SK-N-SH (cell line): ENCODE results near the gene F8A3. TPM values are rescaled to one million over a fixed set of nuclear protein-coding genes. Genes with fewer than 3 reads are reported as not detected.

ENCODE experiments used
- CTCF ChIA-PET: fragments of 300-600, 350-600 bp; formaldehyde crosslinking; extraction: SDS; loops from one replicate; lab custom pipeline; 2021; lab: Yijun Ruan, JAX
- POLR2A ChIA-PET: fragments of 350-600 bp; sonication (Branson Sonifier 250); formaldehyde crosslinking; extraction: SDS; loops from one replicate; lab custom pipeline; 2020; ENCODE audit warnings: antibody characterized with exemption, inconsistent platforms; lab: Yijun Ruan, JAX
- DNase-seq: peaks from one replicate; pipeline ENCODE4 v3.0.0; 2012
- H2AFZ ChIP-seq: fragments of 200-600 bp; sonication (generic); 2 replicates; pipeline ENCODE4 v1.8.1; 2016; ENCODE audit warnings: antibody characterized with exemption, mild to moderate bottlenecking, low read depth
- H3F3A ChIP-seq: fragments of 200-600 bp; sonication (generic); replicated peaks from 2 replicates; pipeline ENCODE3; 2016; ENCODE audit warnings: antibody characterized with exemption, mild to moderate bottlenecking; ENCODE audit not compliant: insufficient read depth
- H3K27ac ChIP-seq, 2 experiments: fragments of 200-500 bp in 1 of 2; fragments of 200-600 bp in 1 of 2; sonication (Bioruptor generic) in 1 of 2; sonication (generic), shearing (Covaris generic) in 1 of 2; 2 replicates each; pipeline versions ENCODE4 v1.5.1 to v1.6.1; 2014 to 2016; ENCODE audit warnings: low read depth in 2 of 2, inconsistent platforms in 1 of 2, low read length in 1 of 2, mild to moderate bottlenecking in 1 of 2, mixed read lengths in 1 of 2
- H3K27me3 ChIP-seq: fragments of 200-600 bp; sonication (generic), shearing (Covaris generic); 2 replicates; pipeline ENCODE4 v1.6.1; 2016; ENCODE audit warnings: mixed run types; ENCODE audit not compliant: insufficient read depth
- H3K36me3 ChIP-seq, 2 experiments: fragments of 200-500 bp in 1 of 2; fragments of 200-600 bp in 1 of 2; sonication (Bioruptor generic) in 1 of 2; sonication (generic) in 1 of 2; replicated peaks in 1 of 2; 2 replicates each; pipeline versions ENCODE3 to v1.5.1; 2014 to 2016; ENCODE audit warnings: low read length in 1 of 2, mild to moderate bottlenecking in 1 of 2; ENCODE audit not compliant: insufficient read depth in 2 of 2, control insufficient read depth in 1 of 2
- H3K4me1 ChIP-seq, 2 experiments: fragments of 200-500 bp in 1 of 2; fragments of 200-600 bp in 1 of 2; sonication (Bioruptor generic) in 1 of 2; sonication (generic), shearing (Covaris generic) in 1 of 2; 2 replicates each; pipeline versions ENCODE4 v1.5.1 to v1.6.1; 2014 to 2016; ENCODE audit warnings: low read depth in 1 of 2, low read length in 1 of 2, mixed run types in 1 of 2; ENCODE audit not compliant: insufficient read depth in 2 of 2, control insufficient read depth in 1 of 2
- H3K4me2 ChIP-seq: fragments of 200-600 bp; sonication (generic), shearing (Covaris generic); 2 replicates; pipeline ENCODE4 v1.6.1; 2017; ENCODE audit warnings: mixed run types
- H3K4me3 ChIP-seq, 2 experiments: fragments of 200-500 bp in 1 of 2; fragments of 200-600 bp in 1 of 2; sonication (Bioruptor generic) in 1 of 2; sonication (generic), shearing (Covaris generic) in 1 of 2; 2 replicates each; pipeline versions ENCODE4 v1.5.1 to v1.8.1; 2014 to 2016; ENCODE audit warnings: low read depth in 2 of 2, inconsistent platforms in 1 of 2, low read length in 1 of 2, mild to moderate bottlenecking in 1 of 2, mixed read lengths in 1 of 2, moderate library complexity in 1 of 2
- H3K79me2 ChIP-seq: fragments of 200-600 bp; sonication (generic); 2 replicates; pipeline ENCODE4 v1.8.1; 2017; ENCODE audit warnings: mild to moderate bottlenecking; ENCODE audit not compliant: insufficient read depth
- H3K9ac ChIP-seq: fragments of 200-600 bp; sonication (generic); 2 replicates; pipeline ENCODE4 v1.6.1; 2017; ENCODE audit warnings: mixed run types
- H3K9me2 ChIP-seq: fragments of 200-600 bp; sonication (generic); 2 replicates; pipeline ENCODE4 v1.6.1; 2017; ENCODE audit warnings: mixed run types
- H3K9me3 ChIP-seq: fragments of 200-600 bp; sonication (generic); 2 replicates; pipeline ENCODE4 v1.6.1; 2017; ENCODE audit warnings: mixed run types, mild to moderate bottlenecking, moderate library complexity
- H4K20me1 ChIP-seq: fragments of 200-600 bp; sonication (generic); 2 replicates; pipeline ENCODE4 v1.6.1; 2017; ENCODE audit warnings: mild to moderate bottlenecking, mixed run types; ENCODE audit not compliant: insufficient read depth
- EP300 ChIP-seq, 2 experiments: IDR thresholded peaks; 2 replicates each; pipeline versions ENCODE4 v1.4.0 to v1.6.1; 2012; ENCODE audit warnings: borderline replicate concordance in 1 of 2, low read depth in 1 of 2, low read length in 1 of 2
- FOSL2 ChIP-seq: IDR thresholded peaks from 2 replicates; pipeline ENCODE4 v1.4.0; 2012; ENCODE audit warnings: low read depth, mild to moderate bottlenecking, moderate library complexity, borderline replicate concordance
- FOXM1 ChIP-seq: IDR thresholded peaks from 2 replicates; pipeline ENCODE4 v1.4.0; 2012; ENCODE audit warnings: low read depth, mild to moderate bottlenecking
- GABPA ChIP-seq: IDR thresholded peaks from 2 replicates; pipeline ENCODE4 v1.4.0; 2012; ENCODE audit warnings: low read depth, mild to moderate bottlenecking
- JUND ChIP-seq: IDR thresholded peaks from 2 replicates; pipeline ENCODE4 v1.4.0; 2012
- RAD21 ChIP-seq: IDR thresholded peaks from 2 replicates; pipeline ENCODE4 v1.6.1; 2012; ENCODE audit warnings: mild to moderate bottlenecking, low read length
- RCOR1 ChIP-seq: fragments of 150-350 bp; IDR thresholded peaks from 2 replicates; pipeline ENCODE4 v1.6.1; 2017; ENCODE audit warnings: antibody characterized with exemption, low read length
- SIN3A ChIP-seq: IDR thresholded peaks from 2 replicates; pipeline ENCODE4 v1.6.1; 2012; ENCODE audit warnings: low read depth, mild to moderate bottlenecking, low read length, moderate library complexity, borderline replicate concordance
- SMC3 ChIP-seq: IDR thresholded peaks from 2 replicates; pipeline ENCODE4 v1.6.1; 2012; ENCODE audit warnings: low read depth, low read length, improper control_type of control experiment
- WGBS: methylation state at CpG from one replicate; pipeline ENCODE4 v1.1.6; 2017; ENCODE audit warnings: low lambda C conversion rate; 5-methylcytosine and 5-hydroxymethylcytosine counted together
- polyA plus RNA-seq, 3 experiments: library from polyadenylated mRNA; depleted of rRNA; stranded (reverse); fragments of >200 nt; gene quantifications; 2 replicates each; pipeline ENCODE4 v1.2.3, GENCODE V29; 2012
- TF ChIP-seq, protein P1 (sequence below): IDR thresholded peaks from 2 replicates; pipeline ENCODE4 v1.4.0; 2012; ENCODE audit warnings: low read depth, borderline replicate concordance
- TF ChIP-seq, protein P2 (sequence below): IDR thresholded peaks from 2 replicates; pipeline ENCODE4 v1.6.1; 2012; ENCODE audit warnings: mild to moderate bottlenecking, low read depth, low read length, moderate library complexity
- TF ChIP-seq, protein P3 (sequence below): fragments of 150-350 bp; IDR thresholded peaks from 2 replicates; pipeline ENCODE4 v1.6.1; 2017; ENCODE audit warnings: antibody characterized with exemption, low read length, low read depth, borderline replicate concordance
- TF ChIP-seq, protein P4 (sequence below): IDR thresholded peaks from 2 replicates; pipeline ENCODE4 v1.4.0; 2012; ENCODE audit warnings: low read depth, borderline replicate concordance
- TF ChIP-seq, protein P5 (sequence below): fragments of 200-600 bp; sonication (generic); IDR thresholded peaks from 2 replicates; pipeline ENCODE4 v1.6.1; 2017; ENCODE audit warnings: antibody characterized with exemption, mild to moderate bottlenecking, moderate library complexity

The F8A3 gene
- polyA plus RNA-seq, 1 of the 3 experiments (the other 2 are of a cell fraction): 1.1 TPM

DNA sequence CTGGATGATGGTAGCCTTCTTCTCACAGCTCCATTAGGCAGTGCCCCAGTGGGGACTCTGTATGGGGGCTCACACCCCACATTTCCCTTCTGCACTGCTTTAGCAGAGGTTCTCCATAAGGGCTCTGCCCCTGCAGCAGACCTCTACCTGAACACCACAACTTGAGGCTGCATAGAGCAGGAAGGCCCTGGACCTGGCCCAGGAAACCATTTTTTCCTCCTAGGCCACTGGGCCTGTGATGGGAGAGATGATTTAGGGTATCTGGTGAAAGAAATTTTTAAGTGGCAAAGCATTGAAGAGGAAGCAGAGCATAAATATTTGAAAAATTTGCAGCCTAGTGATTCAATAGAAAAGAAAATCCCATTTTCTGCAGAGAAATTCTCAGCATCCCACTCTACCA, 17.3 kb downstream of the F8A3 start:
- H3K27me3 ChIP-seq: no peaks in the 10 kb centered on the region
- no peak overlapping the region for H3K27ac ChIP-seq
- no peak for DNase-seq
- no peak overlapping the region for H3K4me3 ChIP-seq
- H3K79me2 ChIP-seq: no peaks in the 10 kb centered on the region
- no peaks in the 10 kb centered on the region for H4K20me1 ChIP-seq
- no peaks in the 10 kb centered on the region for H3K9me2 ChIP-seq
- H2AFZ ChIP-seq: no peak overlapping the region
- no peak overlapping the region for H3K9ac ChIP-seq
- no peak overlapping the region for H3K4me2 ChIP-seq
- no peaks in the 10 kb centered on the region for H3F3A ChIP-seq
- H3K4me1 ChIP-seq: no peaks in the 10 kb centered on the region
- TF ChIP-seq SMC3 (no peak), EP300 (IDR thresholded peaks at IDR 0.05; ENCODE audit: borderline replicate concordance in 1 of 2, low read depth in 1 of 2, low read length in 1 of 2) (no peak), RAD21 (no peak), GABPA (no peak), FOXM1 (no peak), FOSL2 (no peak), JUND (no peak)
- TF ChIP-seq, protein P1, sequence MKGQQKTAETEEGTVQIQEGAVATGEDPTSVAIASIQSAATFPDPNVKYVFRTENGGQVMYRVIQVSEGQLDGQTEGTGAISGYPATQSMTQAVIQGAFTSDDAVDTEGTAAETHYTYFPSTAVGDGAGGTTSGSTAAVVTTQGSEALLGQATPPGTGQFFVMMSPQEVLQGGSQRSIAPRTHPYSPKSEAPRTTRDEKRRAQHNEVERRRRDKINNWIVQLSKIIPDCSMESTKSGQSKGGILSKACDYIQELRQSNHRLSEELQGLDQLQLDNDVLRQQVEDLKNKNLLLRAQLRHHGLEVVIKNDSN: no peak
- ChIA-PET POLR2A (no interaction called here), CTCF (no interaction called here)
- H3K36me3 ChIP-seq: no peaks in the 10 kb centered on the region
- H3K9me3 ChIP-seq: peaks cover 4% of the 10 kb centered on the region; the same call in 1 of the 2 replicates

DNA sequence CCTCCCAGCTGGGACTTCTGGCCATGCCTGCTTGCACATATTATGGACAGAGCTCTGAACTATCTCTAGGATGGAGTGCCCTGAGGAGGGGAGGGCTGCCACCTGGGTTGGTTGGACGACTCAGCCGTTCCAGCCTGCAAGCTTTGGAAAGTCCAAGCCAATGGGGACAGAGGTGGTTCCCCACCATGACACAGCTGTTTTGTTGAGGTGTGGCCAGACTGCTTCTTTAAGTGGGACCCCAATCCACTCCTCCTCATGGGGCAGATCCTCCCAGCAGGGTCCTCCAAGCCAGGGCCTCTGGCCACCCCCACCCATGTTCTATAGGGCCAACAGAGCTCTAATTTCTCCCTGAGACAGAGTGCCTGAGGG, 22.7 kb downstream of the F8A3 start:
- no peaks in the 10 kb centered on the region for H4K20me1 ChIP-seq
- TF ChIP-seq, protein P2, sequence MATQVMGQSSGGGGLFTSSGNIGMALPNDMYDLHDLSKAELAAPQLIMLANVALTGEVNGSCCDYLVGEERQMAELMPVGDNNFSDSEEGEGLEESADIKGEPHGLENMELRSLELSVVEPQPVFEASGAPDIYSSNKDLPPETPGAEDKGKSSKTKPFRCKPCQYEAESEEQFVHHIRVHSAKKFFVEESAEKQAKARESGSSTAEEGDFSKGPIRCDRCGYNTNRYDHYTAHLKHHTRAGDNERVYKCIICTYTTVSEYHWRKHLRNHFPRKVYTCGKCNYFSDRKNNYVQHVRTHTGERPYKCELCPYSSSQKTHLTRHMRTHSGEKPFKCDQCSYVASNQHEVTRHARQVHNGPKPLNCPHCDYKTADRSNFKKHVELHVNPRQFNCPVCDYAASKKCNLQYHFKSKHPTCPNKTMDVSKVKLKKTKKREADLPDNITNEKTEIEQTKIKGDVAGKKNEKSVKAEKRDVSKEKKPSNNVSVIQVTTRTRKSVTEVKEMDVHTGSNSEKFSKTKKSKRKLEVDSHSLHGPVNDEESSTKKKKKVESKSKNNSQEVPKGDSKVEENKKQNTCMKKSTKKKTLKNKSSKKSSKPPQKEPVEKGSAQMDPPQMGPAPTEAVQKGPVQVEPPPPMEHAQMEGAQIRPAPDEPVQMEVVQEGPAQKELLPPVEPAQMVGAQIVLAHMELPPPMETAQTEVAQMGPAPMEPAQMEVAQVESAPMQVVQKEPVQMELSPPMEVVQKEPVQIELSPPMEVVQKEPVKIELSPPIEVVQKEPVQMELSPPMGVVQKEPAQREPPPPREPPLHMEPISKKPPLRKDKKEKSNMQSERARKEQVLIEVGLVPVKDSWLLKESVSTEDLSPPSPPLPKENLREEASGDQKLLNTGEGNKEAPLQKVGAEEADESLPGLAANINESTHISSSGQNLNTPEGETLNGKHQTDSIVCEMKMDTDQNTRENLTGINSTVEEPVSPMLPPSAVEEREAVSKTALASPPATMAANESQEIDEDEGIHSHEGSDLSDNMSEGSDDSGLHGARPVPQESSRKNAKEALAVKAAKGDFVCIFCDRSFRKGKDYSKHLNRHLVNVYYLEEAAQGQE: no peak
- TF ChIP-seq SIN3A (no peak), RCOR1 (no peak), EP300 (IDR thresholded peaks at IDR 0.05; ENCODE audit: borderline replicate concordance in 1 of 2, low read depth in 1 of 2, low read length in 1 of 2) (no peak)
- TF ChIP-seq, protein P3, sequence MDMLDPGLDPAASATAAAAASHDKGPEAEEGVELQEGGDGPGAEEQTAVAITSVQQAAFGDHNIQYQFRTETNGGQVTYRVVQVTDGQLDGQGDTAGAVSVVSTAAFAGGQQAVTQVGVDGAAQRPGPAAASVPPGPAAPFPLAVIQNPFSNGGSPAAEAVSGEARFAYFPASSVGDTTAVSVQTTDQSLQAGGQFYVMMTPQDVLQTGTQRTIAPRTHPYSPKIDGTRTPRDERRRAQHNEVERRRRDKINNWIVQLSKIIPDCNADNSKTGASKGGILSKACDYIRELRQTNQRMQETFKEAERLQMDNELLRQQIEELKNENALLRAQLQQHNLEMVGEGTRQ: no peak
- TF ChIP-seq, protein P4, sequence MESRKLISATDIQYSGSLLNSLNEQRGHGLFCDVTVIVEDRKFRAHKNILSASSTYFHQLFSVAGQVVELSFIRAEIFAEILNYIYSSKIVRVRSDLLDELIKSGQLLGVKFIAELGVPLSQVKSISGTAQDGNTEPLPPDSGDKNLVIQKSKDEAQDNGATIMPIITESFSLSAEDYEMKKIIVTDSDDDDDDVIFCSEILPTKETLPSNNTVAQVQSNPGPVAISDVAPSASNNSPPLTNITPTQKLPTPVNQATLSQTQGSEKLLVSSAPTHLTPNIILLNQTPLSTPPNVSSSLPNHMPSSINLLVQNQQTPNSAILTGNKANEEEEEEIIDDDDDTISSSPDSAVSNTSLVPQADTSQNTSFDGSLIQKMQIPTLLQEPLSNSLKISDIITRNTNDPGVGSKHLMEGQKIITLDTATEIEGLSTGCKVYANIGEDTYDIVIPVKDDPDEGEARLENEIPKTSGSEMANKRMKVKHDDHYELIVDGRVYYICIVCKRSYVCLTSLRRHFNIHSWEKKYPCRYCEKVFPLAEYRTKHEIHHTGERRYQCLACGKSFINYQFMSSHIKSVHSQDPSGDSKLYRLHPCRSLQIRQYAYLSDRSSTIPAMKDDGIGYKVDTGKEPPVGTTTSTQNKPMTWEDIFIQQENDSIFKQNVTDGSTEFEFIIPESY: no peak
- TF ChIP-seq, protein P5, sequence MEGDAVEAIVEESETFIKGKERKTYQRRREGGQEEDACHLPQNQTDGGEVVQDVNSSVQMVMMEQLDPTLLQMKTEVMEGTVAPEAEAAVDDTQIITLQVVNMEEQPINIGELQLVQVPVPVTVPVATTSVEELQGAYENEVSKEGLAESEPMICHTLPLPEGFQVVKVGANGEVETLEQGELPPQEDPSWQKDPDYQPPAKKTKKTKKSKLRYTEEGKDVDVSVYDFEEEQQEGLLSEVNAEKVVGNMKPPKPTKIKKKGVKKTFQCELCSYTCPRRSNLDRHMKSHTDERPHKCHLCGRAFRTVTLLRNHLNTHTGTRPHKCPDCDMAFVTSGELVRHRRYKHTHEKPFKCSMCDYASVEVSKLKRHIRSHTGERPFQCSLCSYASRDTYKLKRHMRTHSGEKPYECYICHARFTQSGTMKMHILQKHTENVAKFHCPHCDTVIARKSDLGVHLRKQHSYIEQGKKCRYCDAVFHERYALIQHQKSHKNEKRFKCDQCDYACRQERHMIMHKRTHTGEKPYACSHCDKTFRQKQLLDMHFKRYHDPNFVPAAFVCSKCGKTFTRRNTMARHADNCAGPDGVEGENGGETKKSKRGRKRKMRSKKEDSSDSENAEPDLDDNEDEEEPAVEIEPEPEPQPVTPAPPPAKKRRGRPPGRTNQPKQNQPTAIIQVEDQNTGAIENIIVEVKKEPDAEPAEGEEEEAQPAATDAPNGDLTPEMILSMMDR: no peak
- POLR2A ChIA-PET: no interaction called here
- H3K36me3 ChIP-seq: no peaks in the 10 kb centered on the region
- H3K27ac ChIP-seq: no peak overlapping the region
- H2AFZ ChIP-seq: no peak overlapping the region
- no peaks in the 10 kb centered on the region for H3K79me2 ChIP-seq
- H3K4me2 ChIP-seq: no peak overlapping the region
- no peak overlapping the region for H3K9ac ChIP-seq
- no peaks in the 10 kb centered on the region; a peak in 1 of 4 replicates for H3K4me1 ChIP-seq
- H3K27me3 ChIP-seq: no peaks in the 10 kb centered on the region
- no peaks in the 10 kb centered on the region for H3F3A ChIP-seq
- CTCF ChIA-PET: no interaction called here
- H3K9me3 ChIP-seq: no peaks in the 10 kb centered on the region
- H3K4me3 ChIP-seq: no peak overlapping the region
- no peak for DNase-seq
- WGBS: 33% methylated on average over 2 of the region's 2 CpGs
- H3K9me2 ChIP-seq: no peaks in the 10 kb centered on the region
